ENCODE data around the gene DTYMK.
"Not testable (repeated sequence)": the region's sequence is repeated elsewhere in the genome, so short reads cannot be mapped to it uniquely, and the experiment has no call there.

The DTYMK gene

GRCh38 chr2:241671457-241672240 is 15.0 kb downstream of the DTYMK start:
- no peak for DNase-seq

GRCh38 chr2:241670333-241671110 is 16.1 kb downstream of the DTYMK start:
- no peak for DNase-seq

- no peak for DNase-seq
Observed at GRCh38 chr2:241668839-241669238, 17.8 kb downstream of the DTYMK start.

- no peak for DNase-seq
Observed at GRCh38 chr2:241668354-241668753, 18.3 kb downstream of the DTYMK start.

GRCh38 chr2:241666627-241667400 is 19.8 kb downstream of the DTYMK start:
- no peak for DNase-seq

GRCh38 chr2:241665731-241666440 is 20.7 kb downstream of the DTYMK start:
- DNase-seq: no peak

GRCh38 chr2:241662731-241663130 is 23.9 kb downstream of the DTYMK start:
- not testable (repeated sequence) for DNase-seq

- no peak for DNase-seq
Observed at GRCh38 chr2:241660593-241661213, 25.9 kb downstream of the DTYMK start.

- no peak for DNase-seq
Observed at GRCh38 chr2:241659150-241659739, 27.4 kb downstream of the DTYMK start.

- DNase-seq: no peak
Observed at GRCh38 chr2:241658296-241658695, 28.3 kb downstream of the DTYMK start.

GRCh38 chr2:241657786-241658254 is 28.8 kb downstream of the DTYMK start:
- DNase-seq: no peak

GRCh38 chr2:241656190-241656741 is 30.3 kb downstream of the DTYMK start:
- no peak for DNase-seq

- DNase-seq: no peak
Observed at GRCh38 chr2:241655516-241656189, 31.0 kb downstream of the DTYMK start.

- no peak for DNase-seq
Observed at GRCh38 chr2:241654551-241654950, 32.1 kb downstream of the DTYMK start.

- DNase-seq: no peak
Observed at GRCh38 chr2:241653210-241653750, 33.3 kb downstream of the DTYMK start.

GRCh38 chr2:241652722-241653121 is 33.9 kb downstream of the DTYMK start:
- no peak for DNase-seq

GRCh38 chr2:241652142-241652541 is 34.5 kb downstream of the DTYMK start:
- DNase-seq: no peak

- DNase-seq: no peak
Observed at GRCh38 chr2:241649927-241650326, 36.7 kb downstream of the DTYMK start.

GRCh38 chr2:241649404-241649803 is 37.2 kb downstream of the DTYMK start:
- DNase-seq: no peak

- no peak for DNase-seq
Observed at GRCh38 chr2:241648453-241648852, 38.2 kb downstream of the DTYMK start.
